Mucosa of rectum (tissue), 2 donors: ENCODE results near the gene TCERG1L.

Source experiments
- H3K27ac ChIP-seq, 2 donors: one replicate each; pipeline ENCODE4 v1.7.0; 2013; ENCODE audit warnings: inconsistent platforms in 2 of 2, low read depth in 2 of 2, low read length in 2 of 2
- H3K27me3 ChIP-seq, 2 donors: one replicate each; pipeline ENCODE4 v1.7.0; 2013; ENCODE audit warnings: low read length in 2 of 2; ENCODE audit not compliant: control insufficient read depth in 2 of 2, insufficient read depth in 2 of 2
- H3K36me3 ChIP-seq, 2 donors: one replicate each; pipeline ENCODE4 v1.7.0; 2013; ENCODE audit warnings: low read length in 2 of 2; ENCODE audit not compliant: control insufficient read depth in 2 of 2, insufficient read depth in 2 of 2
- H3K4me1 ChIP-seq, 2 donors: one replicate each; pipeline ENCODE4 v1.7.0; 2013; ENCODE audit warnings: low read length in 2 of 2, mild to moderate bottlenecking in 1 of 2; ENCODE audit not compliant: control insufficient read depth in 2 of 2, insufficient read depth in 2 of 2
- H3K4me3 ChIP-seq, 2 donors: one replicate each; pipeline ENCODE4 v1.7.0; 2013; ENCODE audit warnings: low read length in 2 of 2
- H3K9ac ChIP-seq, 2 donors: one replicate each; pipeline ENCODE4 v1.7.0; 2013; ENCODE audit warnings: low read length in 2 of 2, low read depth in 1 of 2, mild to moderate bottlenecking in 1 of 2
- H3K9me3 ChIP-seq, 2 donors: one replicate each; pipeline ENCODE4 v1.7.0; 2013; ENCODE audit warnings: low read length in 2 of 2; ENCODE audit not compliant: control insufficient read depth in 2 of 2
- donor health status: healthy.
- donor health status: Normal muscosa, but diverticular disease.

Gene TCERG1L

DNA sequence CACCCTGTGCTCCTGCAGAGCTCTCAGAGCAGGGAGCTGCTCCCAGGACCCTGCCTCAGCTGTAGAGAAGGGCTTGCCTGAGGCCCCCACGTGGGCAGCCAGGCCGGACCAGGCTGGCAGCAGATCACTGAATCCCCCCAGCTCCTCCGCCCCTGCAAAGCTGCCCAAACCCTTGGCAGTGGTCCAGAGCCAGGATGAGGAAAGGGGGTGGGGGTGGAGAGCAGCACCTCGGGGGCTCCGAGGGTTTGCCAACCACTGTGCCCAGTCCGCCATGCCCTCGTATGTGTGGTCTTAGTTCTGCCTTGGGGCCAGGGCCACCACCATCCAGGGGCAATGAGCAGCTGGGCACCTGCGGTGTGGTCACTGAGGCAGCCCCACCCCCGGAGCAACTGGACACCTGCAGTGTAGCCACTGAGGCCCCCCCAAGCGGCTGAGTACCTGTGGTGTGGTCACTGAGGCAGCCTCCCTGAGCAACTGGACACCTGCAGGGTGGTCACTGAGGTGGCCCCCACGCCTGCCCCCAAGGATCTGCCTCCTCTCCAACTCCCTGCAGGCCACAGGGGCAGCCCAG lies 90.8 kb downstream of the TCERG1L start:
- Histone ChIP-seq H3K4me3 (no peak overlapping the region), H3K9ac (no peak overlapping the region), H3K27ac (no peak overlapping the region), H3K4me1 (no peaks in the 10 kb centered on the region), H3K9me3 (peaks cover 0 to 2% of the 10 kb centered on the region in 2 donors), H3K36me3 (no peaks in the 10 kb centered on the region), H3K27me3 (no peaks in the 10 kb centered on the region)

- peaks cover 0 to 3% of the 10 kb centered on the region in 2 donors for H3K9me3 ChIP-seq
- H3K27me3 ChIP-seq, result no peaks in the 10 kb centered on the region
- no peaks in the 10 kb centered on the region for H3K4me1 ChIP-seq
- H3K4me3 ChIP-seq, result no peak overlapping the region
- no peaks in the 10 kb centered on the region for H3K36me3 ChIP-seq
- H3K9ac ChIP-seq, result no peak overlapping the region
- no peak overlapping the region for H3K27ac ChIP-seq
Observed at GRCh38 chr10:131219955-131220489, 91.5 kb downstream of the TCERG1L start.

- Histone ChIP-seq H3K27ac (no peak overlapping the region), H3K4me1 (no peaks in the 10 kb centered on the region), H3K9ac (no peak overlapping the region), H3K36me3 (no peaks in the 10 kb centered on the region), H3K4me3 (no peak overlapping the region), H3K27me3 (no peaks in the 10 kb centered on the region), H3K9me3 (peaks cover 0 to 3% of the 10 kb centered on the region in 2 donors)
Observed at GRCh38 chr10:131219584-131219886, 92.0 kb downstream of the TCERG1L start.

- Histone ChIP-seq H3K36me3 (no peaks in the 10 kb centered on the region), H3K4me1 (no peaks in the 10 kb centered on the region), H3K27ac (no peak overlapping the region), H3K4me3 (no peak overlapping the region), H3K9me3 (peaks cover 0 to 3% of the 10 kb centered on the region in 2 donors), H3K9ac (no peak overlapping the region), H3K27me3 (no peaks in the 10 kb centered on the region)
Observed at GRCh38 chr10:131218811-131219583, 92.5 kb downstream of the TCERG1L start.

DNA sequence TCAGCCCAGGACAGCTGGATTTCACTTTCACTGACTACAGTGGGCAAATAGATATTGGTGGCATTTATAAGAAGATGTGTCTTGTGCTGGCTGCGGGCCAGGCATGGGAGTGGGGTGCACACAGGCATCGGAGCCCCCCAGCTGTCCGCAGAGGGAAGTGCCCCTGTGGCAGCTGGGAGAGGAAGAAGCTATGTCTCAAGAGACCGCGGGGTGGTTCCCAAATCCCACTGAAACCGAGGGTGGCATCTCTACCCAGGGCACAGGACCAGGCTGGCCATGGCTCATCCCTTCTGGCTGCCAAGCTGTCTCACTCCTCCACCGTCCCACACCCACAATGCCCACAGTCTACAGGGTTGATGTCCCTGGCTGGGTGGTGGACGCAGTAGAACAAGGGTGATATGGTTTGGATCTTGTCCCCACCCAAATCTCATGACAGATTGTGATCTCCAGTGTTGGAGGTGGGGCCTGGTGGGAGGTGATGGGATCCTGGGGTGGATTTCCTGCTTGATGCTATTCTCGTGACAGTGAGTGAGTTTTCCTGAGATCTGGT lies 94.8 kb downstream of the TCERG1L start:
- Histone ChIP-seq H3K9ac (no peak overlapping the region), H3K27me3 (no peaks in the 10 kb centered on the region), H3K4me3 (no peak overlapping the region), H3K9me3 (peaks cover 0 to 3% of the 10 kb centered on the region in 2 donors), H3K36me3 (no peaks in the 10 kb centered on the region), H3K27ac (no peak overlapping the region), H3K4me1 (no peaks in the 10 kb centered on the region)

DNA sequence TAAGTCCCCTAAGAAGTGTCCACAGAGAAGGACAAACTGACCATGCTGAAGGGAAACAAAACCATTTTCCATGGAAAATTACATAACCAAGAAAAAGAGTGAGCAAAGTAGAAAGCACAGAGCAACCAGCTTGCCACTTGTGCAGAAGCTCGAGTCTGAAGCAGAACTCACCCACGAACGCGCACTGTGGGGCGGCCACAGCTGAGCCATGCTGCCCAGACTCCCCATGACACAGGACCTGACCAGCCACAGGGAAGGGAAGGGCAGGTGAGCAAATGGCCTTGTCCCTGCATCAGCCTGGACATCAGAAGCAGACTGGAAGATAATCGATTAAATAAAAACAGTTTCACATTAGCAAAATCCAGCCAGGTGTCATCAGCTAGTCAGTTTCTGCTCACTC lies 95.7 kb downstream of the TCERG1L start:
- Histone ChIP-seq H3K4me3 (no peak overlapping the region), H3K36me3 (no peaks in the 10 kb centered on the region), H3K9me3 (peaks cover 0 to 3% of the 10 kb centered on the region in 2 donors), H3K27ac (no peak overlapping the region), H3K27me3 (no peaks in the 10 kb centered on the region), H3K4me1 (no peaks in the 10 kb centered on the region), H3K9ac (no peak overlapping the region)

DNA sequence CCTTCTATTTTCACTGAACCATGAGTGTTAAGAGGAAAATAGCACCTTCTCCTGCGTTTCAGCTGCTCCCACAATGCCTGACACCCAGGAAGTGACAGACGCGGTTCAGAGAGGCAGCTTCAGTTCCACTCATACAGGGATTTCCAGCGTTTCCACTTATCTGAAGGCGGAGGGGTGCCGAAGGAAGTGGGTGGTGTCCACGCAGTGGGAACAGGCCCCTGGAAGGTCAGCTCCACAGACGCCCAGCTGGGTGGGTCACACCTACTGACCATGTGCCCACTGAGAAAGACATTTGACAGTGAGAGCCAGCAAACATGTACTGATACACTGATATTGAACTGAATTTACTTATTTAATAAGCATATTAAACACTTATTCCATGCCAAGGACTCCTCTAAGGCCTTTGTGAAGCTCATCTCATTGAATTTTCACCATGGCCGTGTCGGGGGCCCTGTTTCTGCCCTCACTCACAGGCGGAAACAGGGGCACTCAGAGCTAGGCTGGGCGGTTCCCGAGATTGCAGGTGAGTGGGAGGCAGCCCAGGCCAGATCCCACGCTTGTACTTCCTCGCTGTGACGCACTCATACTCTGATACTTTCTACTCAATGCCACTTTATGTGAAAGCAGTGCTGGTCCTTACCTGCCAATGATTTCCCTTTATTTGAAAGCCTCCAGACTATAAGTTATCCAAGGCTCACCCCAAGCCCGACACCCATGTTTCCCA lies 96.8 kb downstream of the TCERG1L start:
- Histone ChIP-seq H3K27ac (no peak overlapping the region), H3K9ac (no peak overlapping the region), H3K27me3 (no peaks in the 10 kb centered on the region), H3K9me3 (peaks cover 0 to 3% of the 10 kb centered on the region in 2 donors), H3K36me3 (no peaks in the 10 kb centered on the region), H3K4me3 (no peak overlapping the region), H3K4me1 (no peaks in the 10 kb centered on the region)

- H3K4me1 ChIP-seq, result no peaks in the 10 kb centered on the region
- H3K9ac ChIP-seq, result no peak overlapping the region
- no peaks in the 10 kb centered on the region for H3K27me3 ChIP-seq
- peaks cover 0 to 3% of the 10 kb centered on the region in 2 donors for H3K9me3 ChIP-seq
- H3K27ac ChIP-seq, result no peak overlapping the region
- H3K36me3 ChIP-seq, result no peaks in the 10 kb centered on the region
- H3K4me3 ChIP-seq, result no peak overlapping the region
Observed at GRCh38 chr10:131213741-131214505, 97.6 kb downstream of the TCERG1L start.

- H3K27ac ChIP-seq, result no peak overlapping the region
- H3K9me3 ChIP-seq, result peaks cover 0 to 3% of the 10 kb centered on the region in 2 donors
- H3K36me3 ChIP-seq, result no peaks in the 10 kb centered on the region
- no peak overlapping the region for H3K4me3 ChIP-seq
- no peak overlapping the region for H3K9ac ChIP-seq
- no peaks in the 10 kb centered on the region for H3K4me1 ChIP-seq
- no peaks in the 10 kb centered on the region for H3K27me3 ChIP-seq
Observed at GRCh38 chr10:131212763-131213325, 98.7 kb downstream of the TCERG1L start.
